H1 (cell line): ENCODE measurements around the gene DGCR8. TPM values are rescaled to one million over a fixed set of nuclear protein-coding genes. Genes with fewer than 3 reads are reported as not detected.

ENCODE experiments used
- CTCF ChIA-PET: fragments of 300-600 bp; sonication (Branson Sonifier 250); formaldehyde crosslinking; loops from one replicate; lab custom pipeline; 2021; ENCODE audit not compliant: partially characterized antibody; lab: Charles Lee
- POLR2A ChIA-PET: fragments of 300-600 bp; sonication (Branson Sonifier 250); formaldehyde crosslinking; loops from one replicate; lab custom pipeline; 2021; ENCODE audit warnings: inconsistent platforms; ENCODE audit not compliant: partially characterized antibody; lab: Charles Lee
- DNase-seq, 2 experiments: peaks; one replicate each; pipeline versions ENCODE4 v3.0.0 to v3.0.0-alpha.2; 2010 to 2022; ENCODE audit warnings: low spot score in 2 of 2, low read depth in 1 of 2, mixed read lengths in 1 of 2
- FAIRE-seq: peaks from 2 replicates; lab custom pipeline; 2011; peaks lifted over from hg19 to GRCh38; lab: Jason Lieb, UNC
- H2AFZ ChIP-seq: 2 replicates; pipeline ENCODE4 v1.8.1; 2012; ENCODE audit warnings: low read length, inconsistent platforms
- H2AK5ac ChIP-seq: 2 replicates; pipeline ENCODE4 v1.6.1; 2013; ENCODE audit warnings: low read depth, low read length
- H2BK120ac ChIP-seq: replicated peaks from 2 replicates; pipeline ENCODE3; 2013; ENCODE audit warnings: low read depth, low read length, inconsistent platforms
- H2BK12ac ChIP-seq: 2 replicates; pipeline ENCODE4 v1.6.1; 2013; ENCODE audit warnings: low read depth, low read length
- H2BK15ac ChIP-seq: 2 replicates; pipeline ENCODE4 v1.6.1; 2013; ENCODE audit warnings: low read length
- H2BK20ac ChIP-seq: 2 replicates; pipeline ENCODE4 v1.6.1; 2013; ENCODE audit warnings: low read length
- H2BK5ac ChIP-seq: 2 replicates; pipeline ENCODE4 v1.6.1; 2013; ENCODE audit warnings: low read depth, low read length
- H3K14ac ChIP-seq: 2 replicates; pipeline ENCODE4 v1.6.1; 2013; ENCODE audit warnings: inconsistent platforms; ENCODE audit not compliant: insufficient read length
- H3K18ac ChIP-seq: 2 replicates; pipeline ENCODE4 v1.6.1; 2013; ENCODE audit warnings: low read length; ENCODE audit errors: extremely low read depth
- H3K23ac ChIP-seq: 2 replicates; pipeline ENCODE4 v1.6.1; 2013; ENCODE audit warnings: inconsistent platforms; ENCODE audit not compliant: insufficient read length
- H3K23me2 ChIP-seq: 2 replicates; pipeline ENCODE4 v1.6.1; 2013; ENCODE audit warnings: low read depth, low read length
- H3K27ac ChIP-seq: 2 replicates; pipeline ENCODE4 v1.6.1; 2011; ENCODE audit warnings: low read depth, low read length, inconsistent platforms
- H3K27me3 ChIP-seq, 4 experiments: replicated peaks in 1 of 4; 1 replicate in 1 of 4; 2 replicates in 3 of 4; pipeline versions ENCODE4 v1.6.1 to v1.8.1; 2011 to 2013; ENCODE audit warnings: low read length in 3 of 4, mild to moderate bottlenecking in 3 of 4, inconsistent platforms in 2 of 4, mixed read lengths in 2 of 4, moderate library complexity in 1 of 4; ENCODE audit not compliant: control insufficient read depth in 3 of 4, insufficient read depth in 3 of 4; ENCODE audit errors: extremely low read depth in 1 of 4
- H3K36me3 ChIP-seq, 4 experiments: 2 replicates each; pipeline versions ENCODE4 v1.6.1 to v1.8.1; 2011 to 2013; ENCODE audit warnings: mild to moderate bottlenecking in 4 of 4, low read length in 3 of 4, moderate library complexity in 2 of 4, control low read depth in 1 of 4, inconsistent platforms in 1 of 4; ENCODE audit not compliant: insufficient read depth in 4 of 4, control insufficient read depth in 2 of 4
- H3K4ac ChIP-seq: replicated peaks from 2 replicates; pipeline ENCODE3; 2013; ENCODE audit warnings: low read length, low read depth, mixed read lengths, inconsistent platforms; ENCODE audit not compliant: insufficient read length
- H3K4me1 ChIP-seq, 4 experiments: replicated peaks in 1 of 4; 1 replicate in 1 of 4; 2 replicates in 3 of 4; pipeline versions ENCODE4 v1.6.1 to v1.8.1; 2011 to 2013; ENCODE audit warnings: low read length in 3 of 4, inconsistent platforms in 2 of 4, mixed read lengths in 1 of 4; ENCODE audit not compliant: insufficient read depth in 4 of 4, control insufficient read depth in 3 of 4
- H3K4me2 ChIP-seq, 2 experiments: 2 replicates each; pipeline versions ENCODE4 v1.6.1 to v1.8.1; 2011 to 2013; ENCODE audit warnings: low read depth in 2 of 2, low read length in 2 of 2, control low read depth in 1 of 2, inconsistent platforms in 1 of 2, mild to moderate bottlenecking in 1 of 2; ENCODE audit not compliant: insufficient read depth in 1 of 2
- H3K4me3 ChIP-seq, 4 experiments: fragments of 200-600, 300-600 bp in 1 of 4; sonication (generic), shearing (Covaris generic), sonication (Bioruptor Twin) in 1 of 4; 2 replicates each; pipeline versions ENCODE4 v1.5.1 to v1.8.1; 2011 to 2016; ENCODE audit warnings: low read length in 4 of 4, low read depth in 3 of 4, control low read depth in 2 of 4, inconsistent platforms in 2 of 4, mild to moderate bottlenecking in 2 of 4, mixed read lengths in 1 of 4, moderate library complexity in 1 of 4; ENCODE audit not compliant: insufficient read depth in 2 of 4; ENCODE audit errors: extremely low read depth in 1 of 4
- H3K56ac ChIP-seq: replicated peaks from 2 replicates; pipeline ENCODE3; 2013; ENCODE audit warnings: low read depth, mild to moderate bottlenecking, mixed read lengths, low read length, inconsistent platforms; ENCODE audit not compliant: insufficient read length
- H3K79me1 ChIP-seq: 2 replicates; pipeline ENCODE4 v1.6.1; 2013; ENCODE audit warnings: low read depth, low read length, control low read depth
- H3K79me2 ChIP-seq, 2 experiments: 2 replicates each; pipeline versions ENCODE4 v1.6.1 to v1.8.1; 2012 to 2013; ENCODE audit warnings: low read length in 2 of 2, mild to moderate bottlenecking in 2 of 2, inconsistent platforms in 1 of 2; ENCODE audit not compliant: insufficient read depth in 2 of 2, control insufficient read depth in 1 of 2
- H3K9ac ChIP-seq, 4 experiments: replicated peaks in 1 of 4; 1 replicate in 1 of 4; 2 replicates in 3 of 4; pipeline versions ENCODE4 v1.6.1 to v1.8.1; 2011 to 2013; ENCODE audit warnings: low read depth in 3 of 4, low read length in 3 of 4, control low read depth in 2 of 4, mild to moderate bottlenecking in 2 of 4, moderate library complexity in 2 of 4, inconsistent platforms in 1 of 4; ENCODE audit errors: extremely low read depth in 1 of 4
- H3K9me3 ChIP-seq, 2 experiments: 2 replicates each; pipeline versions ENCODE4 v1.6.1 to v1.8.1; 2012 to 2013; ENCODE audit warnings: mild to moderate bottlenecking in 2 of 2, moderate library complexity in 2 of 2, control low read depth in 1 of 2, inconsistent platforms in 1 of 2, low read depth in 1 of 2, low read length in 1 of 2, mixed read lengths in 1 of 2; ENCODE audit not compliant: insufficient read depth in 2 of 2
- H4K20me1 ChIP-seq, 2 experiments: replicated peaks in 1 of 2; 2 replicates each; pipeline versions ENCODE3 to v1.8.1; 2011 to 2013; ENCODE audit warnings: inconsistent platforms in 2 of 2, low read length in 2 of 2, mild to moderate bottlenecking in 1 of 2; ENCODE audit not compliant: insufficient read depth in 2 of 2, control insufficient read depth in 1 of 2
- H4K5ac ChIP-seq: 2 replicates; pipeline ENCODE4 v1.6.1; 2013; ENCODE audit warnings: low read length, low read depth, mixed read lengths, inconsistent platforms; ENCODE audit not compliant: insufficient read length
- H4K8ac ChIP-seq: 2 replicates; pipeline ENCODE4 v1.8.0; 2013; ENCODE audit warnings: mild to moderate bottlenecking, moderate library complexity, low read length, inconsistent platforms; ENCODE audit not compliant: insufficient read depth; ENCODE audit errors: extremely low read depth
- H4K91ac ChIP-seq: replicated peaks from 2 replicates; pipeline ENCODE3; 2013; ENCODE audit warnings: low read length, mixed read lengths, inconsistent platforms; ENCODE audit not compliant: insufficient read length
- ATF3 ChIP-seq: IDR thresholded peaks from 2 replicates; pipeline ENCODE4 v1.6.1; 2011; ENCODE audit warnings: low read depth, mild to moderate bottlenecking, low read length; ENCODE audit not compliant: insufficient read depth
- BCL11A ChIP-seq, 2 experiments: IDR thresholded peaks; one replicate each; pipeline ENCODE4 v1.6.1; 2011; ENCODE audit warnings: low read depth in 2 of 2, low read length in 2 of 2, mild to moderate bottlenecking in 2 of 2
- BRCA1 ChIP-seq: IDR thresholded peaks from 2 replicates; pipeline ENCODE4 v1.6.1; 2012; ENCODE audit warnings: low read depth, low read length, improper control_type of control experiment
- CHD1 ChIP-seq: IDR thresholded peaks from 2 replicates; pipeline ENCODE4 v1.6.1; 2012; ENCODE audit warnings: low read depth, low read length, improper control_type of control experiment
- CTBP2 ChIP-seq: IDR thresholded peaks from 2 replicates; pipeline ENCODE4 v1.7.0; 2011; ENCODE audit warnings: borderline replicate concordance, mild to moderate bottlenecking, moderate library complexity, mixed read lengths, low read length; ENCODE audit not compliant: insufficient read depth, insufficient read length
- CTCF ChIP-seq, 3 experiments: IDR thresholded peaks; 1 replicate in 2 of 3; 2 replicates in 1 of 3; pipeline versions ENCODE4 v1.5.1 to v1.6.1; 2011; ENCODE audit warnings: low read length in 3 of 3, mild to moderate bottlenecking in 3 of 3, inconsistent platforms in 2 of 3, low read depth in 1 of 3, moderate library complexity in 1 of 3; ENCODE audit not compliant: insufficient read depth in 1 of 3; ENCODE audit errors: control extremely low read depth in 1 of 3
- GABPA ChIP-seq: IDR thresholded peaks from 2 replicates; pipeline ENCODE4 v1.6.1; 2011; ENCODE audit warnings: mild to moderate bottlenecking, low read length, moderate library complexity, borderline replicate concordance; ENCODE audit not compliant: insufficient read depth
- KDM5A ChIP-seq: fragments of 200-600 bp; IDR thresholded peaks from 2 replicates; pipeline ENCODE4 v1.7.1; 2012; ENCODE audit warnings: mild to moderate bottlenecking, low read length, inconsistent platforms, mixed read lengths
- POLR2A ChIP-seq, 2 experiments: IDR thresholded peaks; 1 replicate in 1 of 2; 2 replicates in 1 of 2; pipeline ENCODE4 v1.6.1; 2011; ENCODE audit warnings: low read depth in 2 of 2, low read length in 2 of 2, mild to moderate bottlenecking in 2 of 2; ENCODE audit errors: control extremely low read depth in 1 of 2
- POU5F1 ChIP-seq: IDR thresholded peaks from 2 replicates; pipeline ENCODE4 v1.6.1; 2011; ENCODE audit warnings: low read depth, mild to moderate bottlenecking, low read length, moderate library complexity
- SIX5 ChIP-seq: IDR thresholded peaks from 2 replicates; pipeline ENCODE4 v1.6.1; 2011; ENCODE audit warnings: mild to moderate bottlenecking, low read depth, low read length
- WGBS, 2 experiments: shearing (Covaris generic) in 1 of 2; methylation state at CpG; one replicate each; pipeline versions ENCODE4 v1.1.6 to v1.1.7; 2013 to 2015; ENCODE audit warnings: low lambda C conversion rate in 2 of 2, mixed read lengths in 2 of 2, inconsistent platforms in 1 of 2, low coverage in 1 of 2, missing lambda C conversion rate in 1 of 2; ENCODE audit not compliant: insufficient replicate concordance in 2 of 2, insufficient coverage in 1 of 2, insufficient read length in 1 of 2; ENCODE audit errors: extremely low coverage in 1 of 2, missing lambda C conversion rate in 1 of 2; 5-methylcytosine and 5-hydroxymethylcytosine counted together
- polyA plus RNA-seq, 7 experiments: library from polyadenylated mRNA; depleted of rRNA in 3 of 7; stranded (reverse) in 5 of 7; unstranded in 2 of 7; fragments of >200 nt in 5 of 7; fragments of 200-250 nt in 2 of 7; gene quantifications; 1 replicate in 5 of 7; 2 replicates in 1 of 7; 4 replicates in 1 of 7; pipeline versions ENCODE4 v1.2.1 to v1.2.3, GENCODE V29; 2011 to 2013; ENCODE audit warnings: missing spikeins in 2 of 7, mixed read lengths in 2 of 7
- total RNA-seq: library from RNA; stranded (reverse); fragmentation: NEBNext Ultra II Directional; extraction: Animal tissue kit (Norgen Biotek cat#: 25700); gene quantifications from 2 replicates; pipeline ENCODE4 v1.2.1, GENCODE V29; 2021

The DGCR8 gene
- total and polyA plus RNA-seq, 2 of the 8 experiments (the other 6 are each of a cell fraction or from before 2014, with no cell fraction given) = 23.7 to 43.7 TPM

GRCh38 chr22:20138868-20139267, 58.8 kb downstream of the DGCR8 start:
- no peak overlapping the region for H2BK20ac ChIP-seq
- no peak overlapping the region for H3K4me3 ChIP-seq
- peaks cover 0 to 6% (median 2%) of the 10 kb centered on the region in 4 experiments; a peak in 1 of 8 replicates for H3K36me3 ChIP-seq
- H3K27me3 ChIP-seq = no peaks in the 10 kb centered on the region
- no peak overlapping the region for H2BK120ac ChIP-seq
- H3K79me1 ChIP-seq = peaks cover 21% of the 10 kb centered on the region
- no peak overlapping the region for H2BK12ac ChIP-seq
- H3K4me1 ChIP-seq = no peaks in the 10 kb centered on the region
- H3K79me2 ChIP-seq = peaks cover 0 to 15% of the 10 kb centered on the region in 2 experiments; a peak in 3 of 4 replicates
- no peak overlapping the region for H4K91ac ChIP-seq
- no peak overlapping the region for H3K23ac ChIP-seq
- CTCF ChIA-PET = interaction anchor here (1.0 to 2.5 kb wide), 5 partner anchors 9 to 177 kb away, joined by 3 to 13 read pairs (median 4); no protein-coding TSS in a partner anchor
- no peak overlapping the region for H3K56ac ChIP-seq
- no peak overlapping the region for H3K14ac ChIP-seq
- 90% methylated on average over 16 of the region's 16 CpGs; no CpG with 5 or more reads in 1 of the 2 experiments for WGBS, 2 experiments
- H3K18ac ChIP-seq = no peak overlapping the region
- H3K27ac ChIP-seq = no peak overlapping the region
- H4K5ac ChIP-seq = no peak overlapping the region
- no peak for FAIRE-seq
- no peak overlapping the region for H2AFZ ChIP-seq
- POLR2A ChIA-PET = interaction anchor here (0.7 to 10.1 kb wide), 3 partner anchors 12 to 53 kb away, joined by 3 to 104 read pairs (median 40); partner anchors contain the start of gene TRMT2A
- no peak overlapping the region for H2AK5ac ChIP-seq
- H2BK15ac ChIP-seq = no peak overlapping the region
- H3K4ac ChIP-seq = no peak overlapping the region
- DNase-seq = no peak
- H3K9me3 ChIP-seq = no peaks in the 10 kb centered on the region
- H4K20me1 ChIP-seq = peaks cover 15 to 33% of the 10 kb centered on the region in 2 experiments
- H4K8ac ChIP-seq = no peak overlapping the region
- no peak overlapping the region for H3K4me2 ChIP-seq
- TF ChIP-seq CTCF (IDR thresholded peaks at IDR 0.05; ENCODE audit: control extremely low read depth in 1 of 3, insufficient read depth in 1 of 3, low read depth in 1 of 3, low read length in 3 of 3) (no peak), CHD1 (no peak), GABPA (no peak), SIX5 (no peak), POLR2A (IDR thresholded peaks at IDR 0.05; ENCODE audit: control extremely low read depth in 1 of 2, low read depth in 2 of 2, low read length in 2 of 2) (no peak), BRCA1 (no peak), POU5F1 (no peak), ATF3 (no peak), KDM5A (no peak), BCL11A (IDR thresholded peaks at IDR 0.05; ENCODE audit: low read depth in 2 of 2, low read length in 2 of 2) (no peak), CTBP2 (no peak)
- TF ChIP-seq, all 59 proteins: peak for 0
- H2BK5ac ChIP-seq = no peak overlapping the region
- H3K9ac ChIP-seq = no peak overlapping the region
- no peaks in the 10 kb centered on the region for H3K23me2 ChIP-seq
